SK-N-SH treated with all-trans-retinoic acid at 6 μM for 48 hours (cell line): ENCODE measurements around the gene CHRND.

Source experiments
- ATAC-seq: fragments of 200-7000 bp; cut with Tn5 transposase; 3 replicates; pipeline ENCODE4 v1.9.1; 2020; ENCODE audit warnings: mild to moderate bottlenecking, moderate library complexity
- BACH2 ChIP-seq: fragments of 250-450 bp; sonication (Bioruptor Pico); IDR thresholded peaks from 2 replicates; pipeline ENCODE4 v1.9.0; 2021; ENCODE audit warnings: mild to moderate bottlenecking, borderline replicate concordance
- CSDC2 ChIP-seq: fragments of 250-450 bp; sonication (Bioruptor Pico); IDR thresholded peaks from 2 replicates; pipeline ENCODE4 v1.5.0; 2020; ENCODE audit warnings: mild to moderate bottlenecking, moderate library complexity
- ESRRG ChIP-seq: fragments of 250-450 bp; sonication (Bioruptor Pico); IDR thresholded peaks from 2 replicates; pipeline ENCODE4 v1.6.1; 2021; ENCODE audit warnings: mild to moderate bottlenecking
- GLIS3 ChIP-seq: fragments of 250-450 bp; sonication (Bioruptor Pico); IDR thresholded peaks from 2 replicates; pipeline ENCODE4 v1.5.0; 2020; ENCODE audit warnings: mild to moderate bottlenecking, moderate library complexity
- ISL1 ChIP-seq: fragments of 250-450 bp; sonication (Bioruptor Pico); IDR thresholded peaks from 2 replicates; pipeline ENCODE4 v2.1.2; 2022; ENCODE audit warnings: mild to moderate bottlenecking, moderate library complexity
- OSR1 ChIP-seq: fragments of 250-450 bp; sonication (Bioruptor Pico); IDR thresholded peaks from 2 replicates; pipeline ENCODE4 v1.8.0; 2022; ENCODE audit warnings: moderate library complexity, mild to moderate bottlenecking, inconsistent platforms
- PPARA ChIP-seq: fragments of 250-450 bp; sonication (Bioruptor Pico); IDR thresholded peaks from 2 replicates; pipeline ENCODE4 v1.5.0; 2020; ENCODE audit warnings: mild to moderate bottlenecking, borderline replicate concordance
- RARB ChIP-seq: fragments of 250-450 bp; sonication (Bioruptor Pico); IDR thresholded peaks from 2 replicates; pipeline ENCODE4 v1.8.0; 2021; ENCODE audit warnings: mild to moderate bottlenecking, moderate library complexity
- SNAI2 ChIP-seq: fragments of 250-450 bp; sonication (Bioruptor Pico); IDR thresholded peaks from 2 replicates; pipeline ENCODE4 v1.5.0; 2020; ENCODE audit warnings: mild to moderate bottlenecking, moderate library complexity
- TCF4 ChIP-seq: fragments of 250-450 bp; sonication (Bioruptor Pico); IDR thresholded peaks from 2 replicates; pipeline ENCODE4 v1.8.0; 2021; ENCODE audit warnings: mild to moderate bottlenecking, moderate library complexity, borderline replicate concordance
- TOX ChIP-seq: fragments of 250-450 bp; sonication (Bioruptor Pico); IDR thresholded peaks from 2 replicates; pipeline ENCODE4 v1.8.0; 2021; ENCODE audit warnings: mild to moderate bottlenecking, moderate library complexity, borderline replicate concordance
- ZC3H10 ChIP-seq: fragments of 250-450 bp; sonication (Bioruptor Pico); IDR thresholded peaks from 2 replicates; pipeline ENCODE4 v1.5.1; 2021; ENCODE audit warnings: mild to moderate bottlenecking, moderate library complexity
- ZFP3 ChIP-seq: fragments of 250-450 bp; sonication (Bioruptor Pico); IDR thresholded peaks from 2 replicates; pipeline ENCODE4 v1.5.0; 2020; ENCODE audit warnings: mild to moderate bottlenecking, moderate library complexity
- ZNF565 ChIP-seq: fragments of 450-650 bp; formaldehyde crosslinking; conservative IDR thresholded peaks from 2 replicates; pipeline ENCODE4 v1.5.0; 2020; ENCODE audit warnings: low read depth, mild to moderate bottlenecking, moderate library complexity
- ZNF70 ChIP-seq: fragments of 450-650 bp; formaldehyde crosslinking; IDR thresholded peaks from 2 replicates; pipeline ENCODE4 v1.5.0; 2020; ENCODE audit warnings: mild to moderate bottlenecking, moderate library complexity
- ZNF8 ChIP-seq: fragments of 450-650 bp; formaldehyde crosslinking; IDR thresholded peaks from 2 replicates; pipeline ENCODE4 v1.5.0; 2020; ENCODE audit warnings: mild to moderate bottlenecking, moderate library complexity
- TF ChIP-seq, protein P1 (sequence below): fragments of 250-450 bp; sonication (Bioruptor Pico); IDR thresholded peaks from 2 replicates; pipeline ENCODE4 v1.5.1; 2021; ENCODE audit warnings: mild to moderate bottlenecking, moderate library complexity
- TF ChIP-seq, protein P2 (sequence below): fragments of 250-450 bp; sonication (Bioruptor Pico); IDR thresholded peaks from 2 replicates; pipeline ENCODE4 v1.8.0; 2021; ENCODE audit warnings: low read depth, mild to moderate bottlenecking, moderate library complexity, borderline replicate concordance
- TF ChIP-seq, protein P3 (sequence below): fragments of 250-450 bp; sonication (Bioruptor Pico); IDR thresholded peaks from 2 replicates; pipeline ENCODE4 v1.8.0; 2020; ENCODE audit warnings: mild to moderate bottlenecking, moderate library complexity, borderline replicate concordance
- TF ChIP-seq, protein P4 (sequence below): fragments of 250-450 bp; sonication (Bioruptor Pico); IDR thresholded peaks from 2 replicates; pipeline ENCODE4 v1.5.1; 2020; ENCODE audit warnings: low read depth, mild to moderate bottlenecking, moderate library complexity

The CHRND gene

DNA sequence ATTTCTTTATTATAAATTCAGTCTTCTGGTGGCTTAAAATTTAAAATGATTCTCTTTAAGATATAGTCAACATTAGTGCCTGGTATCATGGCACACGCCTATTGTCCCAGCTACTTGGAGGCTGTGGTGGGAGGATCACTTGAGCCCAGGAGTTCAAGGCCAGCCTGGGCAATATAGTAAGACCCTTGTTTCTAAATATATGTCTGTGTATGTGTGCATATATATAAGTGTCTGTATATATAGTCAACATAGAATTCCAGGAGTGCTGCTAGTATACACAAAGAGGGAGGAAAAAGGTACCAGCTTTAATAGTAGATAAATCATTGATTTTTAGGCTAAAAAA lies 49.4 kb downstream of the CHRND start:
- TF ChIP-seq RARB, result no peak
- TF ChIP-seq GLIS3 (CRISPR knock-in tag), result no peak
- no peak for TF ChIP-seq TCF4 (CRISPR knock-in tag)
- no peak for TF ChIP-seq ISL1 (CRISPR knock-in tag)
- TF ChIP-seq, protein P1, sequence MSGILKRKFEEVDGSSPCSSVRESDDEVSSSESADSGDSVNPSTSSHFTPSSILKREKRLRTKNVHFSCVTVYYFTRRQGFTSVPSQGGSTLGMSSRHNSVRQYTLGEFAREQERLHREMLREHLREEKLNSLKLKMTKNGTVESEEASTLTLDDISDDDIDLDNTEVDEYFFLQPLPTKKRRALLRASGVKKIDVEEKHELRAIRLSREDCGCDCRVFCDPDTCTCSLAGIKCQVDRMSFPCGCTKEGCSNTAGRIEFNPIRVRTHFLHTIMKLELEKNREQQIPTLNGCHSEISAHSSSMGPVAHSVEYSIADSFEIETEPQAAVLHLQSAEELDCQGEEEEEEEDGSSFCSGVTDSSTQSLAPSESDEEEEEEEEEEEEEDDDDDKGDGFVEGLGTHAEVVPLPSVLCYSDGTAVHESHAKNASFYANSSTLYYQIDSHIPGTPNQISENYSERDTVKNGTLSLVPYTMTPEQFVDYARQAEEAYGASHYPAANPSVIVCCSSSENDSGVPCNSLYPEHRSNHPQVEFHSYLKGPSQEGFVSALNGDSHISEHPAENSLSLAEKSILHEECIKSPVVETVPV, result no peak
- TF ChIP-seq, protein P2, sequence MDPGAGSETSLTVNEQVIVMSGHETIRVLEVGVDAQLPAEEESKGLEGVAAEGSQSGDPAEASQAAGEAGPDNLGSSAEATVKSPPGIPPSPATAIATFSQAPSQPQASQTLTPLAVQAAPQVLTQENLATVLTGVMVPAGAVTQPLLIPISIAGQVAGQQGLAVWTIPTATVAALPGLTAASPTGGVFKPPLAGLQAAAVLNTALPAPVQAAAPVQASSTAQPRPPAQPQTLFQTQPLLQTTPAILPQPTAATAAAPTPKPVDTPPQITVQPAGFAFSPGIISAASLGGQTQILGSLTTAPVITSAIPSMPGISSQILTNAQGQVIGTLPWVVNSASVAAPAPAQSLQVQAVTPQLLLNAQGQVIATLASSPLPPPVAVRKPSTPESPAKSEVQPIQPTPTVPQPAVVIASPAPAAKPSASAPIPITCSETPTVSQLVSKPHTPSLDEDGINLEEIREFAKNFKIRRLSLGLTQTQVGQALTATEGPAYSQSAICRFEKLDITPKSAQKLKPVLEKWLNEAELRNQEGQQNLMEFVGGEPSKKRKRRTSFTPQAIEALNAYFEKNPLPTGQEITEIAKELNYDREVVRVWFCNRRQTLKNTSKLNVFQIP, result no peak
- no peak for TF ChIP-seq SNAI2
- TF ChIP-seq ZC3H10, result no peak
- ATAC-seq, result no peak

DNA sequence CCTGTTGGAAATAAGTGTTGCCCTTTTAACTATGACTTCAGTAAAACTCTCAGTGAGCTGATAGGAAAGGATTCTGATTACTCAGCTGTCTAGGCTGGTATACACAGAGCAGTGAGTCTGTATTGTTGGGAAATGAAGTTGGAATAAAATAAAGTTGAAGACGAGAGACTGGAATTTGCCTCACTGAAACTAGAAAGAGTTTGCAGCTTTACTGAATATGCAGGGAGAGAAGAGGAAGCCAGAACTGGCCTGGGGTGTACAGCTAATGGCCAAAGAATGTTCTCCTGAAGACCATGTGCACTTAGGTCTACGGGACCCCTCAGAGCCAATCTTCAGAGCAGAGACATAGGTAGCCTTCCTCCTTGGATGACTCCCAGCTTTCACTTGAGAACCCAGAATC lies 51.0 kb downstream of the CHRND start:
- TF ChIP-seq BACH2, result no peak
- no peak for TF ChIP-seq CSDC2 (CRISPR knock-in tag)
- TF ChIP-seq ISL1 (CRISPR knock-in tag), result no peak
- TF ChIP-seq ZC3H10, result no peak
- no peak for TF ChIP-seq TCF4 (CRISPR knock-in tag)
- TF ChIP-seq, protein P3, sequence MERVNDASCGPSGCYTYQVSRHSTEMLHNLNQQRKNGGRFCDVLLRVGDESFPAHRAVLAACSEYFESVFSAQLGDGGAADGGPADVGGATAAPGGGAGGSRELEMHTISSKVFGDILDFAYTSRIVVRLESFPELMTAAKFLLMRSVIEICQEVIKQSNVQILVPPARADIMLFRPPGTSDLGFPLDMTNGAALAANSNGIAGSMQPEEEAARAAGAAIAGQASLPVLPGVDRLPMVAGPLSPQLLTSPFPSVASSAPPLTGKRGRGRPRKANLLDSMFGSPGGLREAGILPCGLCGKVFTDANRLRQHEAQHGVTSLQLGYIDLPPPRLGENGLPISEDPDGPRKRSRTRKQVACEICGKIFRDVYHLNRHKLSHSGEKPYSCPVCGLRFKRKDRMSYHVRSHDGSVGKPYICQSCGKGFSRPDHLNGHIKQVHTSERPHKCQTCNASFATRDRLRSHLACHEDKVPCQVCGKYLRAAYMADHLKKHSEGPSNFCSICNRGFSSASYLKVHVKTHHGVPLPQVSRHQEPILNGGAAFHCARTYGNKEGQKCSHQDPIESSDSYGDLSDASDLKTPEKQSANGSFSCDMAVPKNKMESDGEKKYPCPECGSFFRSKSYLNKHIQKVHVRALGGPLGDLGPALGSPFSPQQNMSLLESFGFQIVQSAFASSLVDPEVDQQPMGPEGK (CRISPR knock-in tag), result no peak
- no peak for TF ChIP-seq ZFP3 (CRISPR knock-in tag)
- no peak for TF ChIP-seq OSR1 (CRISPR knock-in tag)
- TF ChIP-seq ESRRG (CRISPR knock-in tag), result no peak
- no peak for TF ChIP-seq TOX (CRISPR knock-in tag)
- no peak for TF ChIP-seq RARB
- TF ChIP-seq PPARA (CRISPR knock-in tag), result no peak
- no peak for TF ChIP-seq ZNF565
- TF ChIP-seq SNAI2, result no peak
- TF ChIP-seq, protein P2, result no peak
- no peak for TF ChIP-seq ZNF8 (CRISPR knock-in tag)
- TF ChIP-seq, protein P1, result no peak
- ATAC-seq, result no peak

DNA sequence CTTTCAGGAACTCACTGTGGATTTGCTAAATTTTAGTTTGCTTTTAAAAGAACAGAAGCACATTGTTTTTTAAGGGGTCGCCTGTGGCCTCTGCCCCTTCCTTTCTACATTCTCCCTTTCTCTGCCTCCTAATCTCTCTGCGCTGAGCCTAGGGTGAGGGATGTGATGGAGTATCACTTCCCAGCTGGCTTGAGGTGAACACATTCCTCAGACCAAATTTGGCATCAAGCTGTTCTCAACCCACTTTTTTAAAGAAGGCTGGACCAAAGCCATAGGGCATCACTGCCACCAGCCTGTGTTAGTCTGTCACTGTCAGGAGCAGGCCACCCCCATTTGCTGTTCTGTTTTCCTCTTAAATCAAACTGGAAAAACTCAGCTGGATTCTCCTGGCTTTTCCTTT lies 51.9 kb downstream of the CHRND start:
- ATAC-seq, result no peak
- TF ChIP-seq TOX (CRISPR knock-in tag) (no peak), PPARA (CRISPR knock-in tag) (no peak)

DNA sequence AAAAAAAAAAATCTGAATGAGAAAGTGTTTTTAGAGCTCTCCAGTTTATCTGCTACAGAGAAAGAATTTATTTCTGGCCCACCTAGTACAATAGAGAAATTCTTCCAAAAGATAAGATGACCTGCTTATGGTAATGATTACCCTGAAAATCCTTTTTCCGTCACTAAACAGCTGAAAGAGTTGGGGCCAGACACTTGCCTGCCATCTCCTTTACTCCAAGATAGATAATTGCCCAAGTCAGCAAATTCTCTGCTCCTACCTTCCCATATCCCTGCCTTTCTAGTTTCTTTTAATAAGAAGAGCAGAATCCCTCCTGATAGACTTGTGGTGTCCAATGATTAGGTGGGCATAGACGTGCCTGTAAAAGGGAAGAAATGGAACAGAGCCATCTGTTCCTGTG lies 52.7 kb downstream of the CHRND start:
- TF ChIP-seq ZNF70, result no peak
- TF ChIP-seq TOX (CRISPR knock-in tag), result no peak
- TF ChIP-seq, protein P4, sequence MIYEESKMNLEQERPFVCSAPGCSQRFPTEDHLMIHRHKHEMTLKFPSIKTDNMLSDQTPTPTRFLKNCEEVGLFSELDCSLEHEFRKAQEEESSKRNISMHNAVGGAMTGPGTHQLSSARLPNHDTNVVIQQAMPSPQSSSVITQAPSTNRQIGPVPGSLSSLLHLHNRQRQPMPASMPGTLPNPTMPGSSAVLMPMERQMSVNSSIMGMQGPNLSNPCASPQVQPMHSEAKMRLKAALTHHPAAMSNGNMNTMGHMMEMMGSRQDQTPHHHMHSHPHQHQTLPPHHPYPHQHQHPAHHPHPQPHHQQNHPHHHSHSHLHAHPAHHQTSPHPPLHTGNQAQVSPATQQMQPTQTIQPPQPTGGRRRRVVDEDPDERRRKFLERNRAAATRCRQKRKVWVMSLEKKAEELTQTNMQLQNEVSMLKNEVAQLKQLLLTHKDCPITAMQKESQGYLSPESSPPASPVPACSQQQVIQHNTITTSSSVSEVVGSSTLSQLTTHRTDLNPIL (CRISPR knock-in tag), result no peak
- TF ChIP-seq PPARA (CRISPR knock-in tag), result no peak
- TF ChIP-seq, protein P1, result no peak
- TF ChIP-seq ZNF8 (CRISPR knock-in tag), result no peak
- TF ChIP-seq, protein P3 (CRISPR knock-in tag), result no peak
- TF ChIP-seq GLIS3 (CRISPR knock-in tag), result no peak
- TF ChIP-seq TCF4 (CRISPR knock-in tag), result no peak
- no peak for TF ChIP-seq ISL1 (CRISPR knock-in tag)
- TF ChIP-seq CSDC2 (CRISPR knock-in tag), result no peak
- TF ChIP-seq, protein P2, result no peak
- no peak for ATAC-seq
